Activated B cell treated with CpG ODN at 0.5 μM for 24 hours (primary cell): ENCODE data around the gene FAM209A. TPM values are rescaled to one million over a fixed set of nuclear protein-coding genes. Genes with fewer than 3 reads are reported as not detected.

Experiments
- ATAC-seq: fragments of 200-7000 bp; cut with Tn5 transposase; one replicate; pipeline ENCODE4 v1.10.0; 2021; ENCODE audit warnings: low read depth, mild to moderate bottlenecking, moderate library complexity
- CTCF ChIA-PET: fragments of 350-600 bp; sonication (Branson Sonifier 250); formaldehyde crosslinking; loops from one replicate; lab custom pipeline; 2021; ENCODE audit warnings: antibody characterized with exemption; lab: Charles Lee
- POLR2A ChIA-PET: fragments of 350-600 bp; sonication (Branson Sonifier 250); formaldehyde crosslinking; loops from one replicate; lab custom pipeline; 2021; ENCODE audit warnings: antibody characterized with exemption; lab: Charles Lee
- DNase-seq: peaks from one replicate; pipeline ENCODE4 v3.0.0; 2022
- H3K27ac Mint-ChIP-seq: one replicate; pipeline ENCODE4 v1.8.0; 2020; ENCODE audit warnings: mixed read lengths
- H3K27me3 Mint-ChIP-seq: one replicate; pipeline ENCODE4 v1.8.0; 2021; ENCODE audit warnings: mixed read lengths
- H3K36me3 Mint-ChIP-seq: one replicate; pipeline ENCODE4 v1.8.0; 2021; ENCODE audit warnings: low read depth, mixed read lengths
- H3K4me1 Mint-ChIP-seq: one replicate; pipeline ENCODE4 v1.8.0; 2021; ENCODE audit warnings: mixed read lengths
- H3K4me3 Mint-ChIP-seq: one replicate; pipeline ENCODE4 v1.8.0; 2020; ENCODE audit warnings: mild to moderate bottlenecking, mixed read lengths
- H3K9me3 Mint-ChIP-seq: one replicate; pipeline ENCODE4 v1.8.0; 2020; ENCODE audit warnings: mixed read lengths
- intact Hi-C: fragments of 100-400 bp; cut with micrococcal nuclease; formaldehyde crosslinking; loops from one replicate; pipeline ENCODE4 v1.15.1; 2024
- total RNA-seq: library from RNA; stranded (reverse); gene quantifications from 2 replicates; pipeline ENCODE4 v1.2.3, GENCODE V29; 2022
- TF ChIP-seq, protein P1 (sequence below): fragments of 200-600 bp; IDR thresholded peaks from one replicate; pipeline ENCODE4 v1.8.0; 2022; ENCODE audit warnings: antibody characterized with exemption, mild to moderate bottlenecking

Gene FAM209A
- total RNA-seq, 1 donor from 2014 or later: 1.9 TPM

- ChIA-PET CTCF (interaction anchor here (1.7 kb wide), 1 partner anchor 120 kb away, joined by 9 read pairs; no protein-coding TSS in a partner anchor), POLR2A (no interaction called here)
- DNase-seq: no peak
- Mint-ChIP-seq H3K4me1 (no peaks in the 10 kb centered on the region), H3K9me3 (peaks cover 19% of the 10 kb centered on the region), H3K4me3 (no peak overlapping the region), H3K36me3 (peaks cover 98% of the 10 kb centered on the region), H3K27ac (no peak overlapping the region), H3K27me3 (no peaks in the 10 kb centered on the region)
- TF ChIP-seq, protein P1, sequence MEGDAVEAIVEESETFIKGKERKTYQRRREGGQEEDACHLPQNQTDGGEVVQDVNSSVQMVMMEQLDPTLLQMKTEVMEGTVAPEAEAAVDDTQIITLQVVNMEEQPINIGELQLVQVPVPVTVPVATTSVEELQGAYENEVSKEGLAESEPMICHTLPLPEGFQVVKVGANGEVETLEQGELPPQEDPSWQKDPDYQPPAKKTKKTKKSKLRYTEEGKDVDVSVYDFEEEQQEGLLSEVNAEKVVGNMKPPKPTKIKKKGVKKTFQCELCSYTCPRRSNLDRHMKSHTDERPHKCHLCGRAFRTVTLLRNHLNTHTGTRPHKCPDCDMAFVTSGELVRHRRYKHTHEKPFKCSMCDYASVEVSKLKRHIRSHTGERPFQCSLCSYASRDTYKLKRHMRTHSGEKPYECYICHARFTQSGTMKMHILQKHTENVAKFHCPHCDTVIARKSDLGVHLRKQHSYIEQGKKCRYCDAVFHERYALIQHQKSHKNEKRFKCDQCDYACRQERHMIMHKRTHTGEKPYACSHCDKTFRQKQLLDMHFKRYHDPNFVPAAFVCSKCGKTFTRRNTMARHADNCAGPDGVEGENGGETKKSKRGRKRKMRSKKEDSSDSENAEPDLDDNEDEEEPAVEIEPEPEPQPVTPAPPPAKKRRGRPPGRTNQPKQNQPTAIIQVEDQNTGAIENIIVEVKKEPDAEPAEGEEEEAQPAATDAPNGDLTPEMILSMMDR: no peak
- intact Hi-C loops: no loop called here
- ATAC-seq: no peak
Measured at GRCh38 chr20:56516631-56517030, 7.9 kb upstream of the FAM209A start.

GRCh38 chr20:56517211-56517610, 7.3 kb upstream of the FAM209A start:
- Mint-ChIP-seq H3K4me3 (no peak overlapping the region), H3K36me3 (peaks cover 96% of the 10 kb centered on the region), H3K9me3 (peaks cover 19% of the 10 kb centered on the region), H3K27ac (no peak overlapping the region), H3K27me3 (no peaks in the 10 kb centered on the region), H3K4me1 (no peaks in the 10 kb centered on the region)
- ChIA-PET CTCF (no interaction called here), POLR2A (no interaction called here)
- intact Hi-C loops: no loop called here
- DNase-seq (no peak), ATAC-seq (no peak)
- TF ChIP-seq, protein P1: no peak

DNA sequence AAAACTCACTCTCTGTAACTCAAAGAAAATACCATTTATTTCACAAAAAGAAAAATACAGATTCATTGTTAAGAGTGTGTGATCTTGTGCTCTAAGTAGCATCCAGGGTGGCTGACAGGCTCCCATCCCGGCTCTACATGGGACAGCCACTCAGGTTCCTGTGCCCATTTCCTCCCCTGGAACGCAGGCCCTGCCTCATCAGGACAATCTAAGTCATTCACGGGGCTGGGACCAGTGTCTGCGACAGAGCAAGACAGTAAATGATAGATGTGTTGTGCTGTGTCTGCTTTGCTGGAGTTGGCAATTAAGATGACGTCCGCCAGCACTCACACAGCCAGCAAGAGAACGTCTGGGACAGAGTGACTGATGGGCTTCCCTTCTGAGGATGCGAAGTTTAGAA, 6.9 kb upstream of the FAM209A start:
- Mint-ChIP-seq H3K27ac (no peak overlapping the region), H3K9me3 (peaks cover 19% of the 10 kb centered on the region), H3K4me3 (no peak overlapping the region), H3K4me1 (no peaks in the 10 kb centered on the region), H3K27me3 (no peaks in the 10 kb centered on the region), H3K36me3 (peaks cover 92% of the 10 kb centered on the region)
- POLR2A ChIA-PET: no interaction called here
- ATAC-seq (no peak), DNase-seq (no peak)
- TF ChIP-seq, protein P1: no peak
- intact Hi-C loops: no loop called here
- CTCF ChIA-PET: no interaction called here

GRCh38 chr20:56518126-56518525, 6.4 kb upstream of the FAM209A start:
- peaks cover 19% of the 10 kb centered on the region for H3K9me3 Mint-ChIP-seq
- ChIA-PET CTCF (no interaction called here), POLR2A (no interaction called here)
- H3K36me3 Mint-ChIP-seq: peaks cover 88% of the 10 kb centered on the region
- H3K27ac Mint-ChIP-seq: no peak overlapping the region
- intact Hi-C loops: no loop called here
- H3K4me3 Mint-ChIP-seq: no peak overlapping the region
- ATAC-seq (no peak), DNase-seq (no peak)
- no peaks in the 10 kb centered on the region for H3K4me1 Mint-ChIP-seq
- no peaks in the 10 kb centered on the region for H3K27me3 Mint-ChIP-seq
- TF ChIP-seq, protein P1: no peak

- intact Hi-C loops: no loop called here
- Mint-ChIP-seq H3K36me3 (peaks cover 82% of the 10 kb centered on the region), H3K4me1 (no peaks in the 10 kb centered on the region), H3K9me3 (peaks cover 19% of the 10 kb centered on the region), H3K27me3 (no peaks in the 10 kb centered on the region), H3K4me3 (no peak overlapping the region), H3K27ac (no peak overlapping the region)
- ChIA-PET CTCF (no interaction called here), POLR2A (no interaction called here)
- DNase-seq: no peak
- ATAC-seq: no peak
- TF ChIP-seq, protein P1: no peak
Measured at GRCh38 chr20:56518721-56519398, 5.7 kb upstream of the FAM209A start.
